Measurements from ENCODE around the gene PRSS16. TPM values are rescaled to one million over a fixed set of nuclear protein-coding genes. Genes with fewer than 3 reads are reported as not detected.
"Not testable (repeated sequence)": the region's sequence is repeated elsewhere in the genome, so short reads cannot be mapped to it uniquely, and the experiment has no call there.

Gene PRSS16
- polyA plus RNA-seq, 2 donors: 3.6 to 8.9 TPM

DNA sequence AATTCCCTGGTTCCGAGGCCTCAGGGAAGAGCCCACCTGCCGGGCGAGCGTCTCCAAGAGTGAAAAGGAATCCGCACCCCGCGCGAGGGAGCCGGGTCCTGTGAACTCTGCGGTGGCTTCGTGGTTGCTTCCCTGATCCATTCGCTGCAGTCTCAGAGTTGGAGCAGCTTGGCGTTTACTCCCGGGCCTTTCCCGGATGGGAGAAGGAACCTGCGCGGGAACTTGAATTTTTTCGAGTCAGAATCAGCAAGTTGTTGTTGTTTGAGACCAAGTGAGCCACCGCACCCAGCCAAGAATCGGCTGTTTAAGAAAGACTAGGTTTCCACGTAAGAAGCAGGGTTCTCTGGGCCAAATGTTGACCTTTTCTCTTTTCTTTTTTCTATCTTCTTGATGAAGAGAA, 12.9 kb downstream of the PRSS16 start:
- Histone ChIP-seq H3K27ac (ENCODE audit: low read depth in 2 of 2, low read length in 1 of 2) (no peak overlapping the region), H3K36me3 (ENCODE audit: control insufficient read depth in 2 of 2, insufficient read depth in 2 of 2, low read length in 1 of 2) (no peaks in the 10 kb centered on the region), H3K9me3 (ENCODE audit: control insufficient read depth in 2 of 2, insufficient read depth in 1 of 2, low read depth in 1 of 2, low read length in 1 of 2) (peaks cover 0 to 2% of the 10 kb centered on the region in 2 donors), H3K4me1 (ENCODE audit: control insufficient read depth in 2 of 2, insufficient read depth in 2 of 2, low read length in 1 of 2) (no peaks in the 10 kb centered on the region), H3K27me3 (ENCODE audit: control insufficient read depth in 1 of 2, insufficient read depth in 2 of 2, low read length in 2 of 2) (no peaks in the 10 kb centered on the region), H3K4me3 (ENCODE audit: low read depth in 1 of 2, low read length in 2 of 2) (no peak overlapping the region)
- 16 to 20% methylated on average over 21 of the region's 21 CpGs for WGBS, 2 donors

DNA sequence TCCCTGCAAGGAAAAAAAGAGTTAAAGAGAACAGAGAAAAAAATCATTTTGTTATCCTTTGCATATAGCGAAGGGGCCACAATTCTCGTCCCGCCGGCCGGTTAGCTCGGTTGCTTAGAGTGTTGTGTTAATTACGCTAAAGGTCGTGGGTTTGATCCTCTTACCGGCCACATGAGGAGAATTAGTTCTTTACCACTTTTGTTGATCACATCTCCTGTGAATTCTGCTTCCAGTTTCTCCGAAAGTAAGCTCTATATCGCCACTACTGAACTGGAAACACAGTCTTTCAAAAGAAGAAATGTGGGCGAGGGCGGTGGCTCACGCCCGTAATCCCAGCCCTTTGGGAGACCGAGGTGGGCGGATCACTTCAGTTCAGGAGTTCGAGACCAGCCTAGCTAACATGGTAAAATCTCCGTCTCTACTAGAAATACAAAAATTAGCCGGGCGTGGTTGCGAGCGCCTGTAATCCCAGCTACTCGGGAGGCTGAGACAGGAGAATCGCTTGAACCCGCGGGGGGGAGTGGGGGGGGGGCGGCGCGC, 13.4 kb downstream of the PRSS16 start:
- no peaks in the 10 kb centered on the region for H3K36me3 ChIP-seq (ENCODE audit: control insufficient read depth in 2 of 2, insufficient read depth in 2 of 2, low read length in 1 of 2)
- H3K27ac ChIP-seq (ENCODE audit: low read depth in 2 of 2, low read length in 1 of 2): no peak overlapping the region
- no peak overlapping the region for H3K4me3 ChIP-seq (ENCODE audit: low read depth in 1 of 2, low read length in 2 of 2)
- H3K27me3 ChIP-seq (ENCODE audit: control insufficient read depth in 1 of 2, insufficient read depth in 2 of 2, low read length in 2 of 2): no peaks in the 10 kb centered on the region
- WGBS, 2 donors: 12 to 13% methylated on average over 29 to 30 of the region's 30 CpGs
- no peaks in the 10 kb centered on the region for H3K4me1 ChIP-seq (ENCODE audit: control insufficient read depth in 2 of 2, insufficient read depth in 2 of 2, low read length in 1 of 2)
- peaks cover 0 to 2% of the 10 kb centered on the region in 2 donors for H3K9me3 ChIP-seq (ENCODE audit: control insufficient read depth in 2 of 2, insufficient read depth in 1 of 2, low read depth in 1 of 2, low read length in 1 of 2)

DNA sequence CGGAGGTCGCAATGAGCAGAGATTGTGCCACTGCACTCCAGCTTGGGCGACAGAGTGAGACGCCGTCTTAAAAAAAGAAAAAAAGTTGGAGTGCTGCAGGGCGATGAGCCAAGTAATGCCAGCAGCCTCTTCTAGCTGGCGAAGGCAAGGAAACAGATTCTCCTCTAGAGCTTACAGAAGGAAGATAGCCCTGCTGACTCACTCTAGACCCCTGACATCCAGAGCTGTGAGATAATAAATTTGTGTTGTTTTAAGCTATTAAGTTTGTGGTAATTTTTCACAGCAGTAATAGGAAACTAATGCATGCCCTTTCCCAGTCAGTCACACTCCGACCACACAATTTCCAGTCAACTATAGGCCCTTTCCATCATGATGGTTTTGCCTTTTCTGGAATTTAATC, 16.4 kb downstream of the PRSS16 start:
- Histone ChIP-seq H3K9me3 (ENCODE audit: control insufficient read depth in 2 of 2, insufficient read depth in 1 of 2, low read depth in 1 of 2, low read length in 1 of 2) (no peaks in the 10 kb centered on the region), H3K36me3 (ENCODE audit: control insufficient read depth in 2 of 2, insufficient read depth in 2 of 2, low read length in 1 of 2) (no peaks in the 10 kb centered on the region), H3K4me3 (ENCODE audit: low read depth in 1 of 2, low read length in 2 of 2) (no peak overlapping the region), H3K4me1 (ENCODE audit: control insufficient read depth in 2 of 2, insufficient read depth in 2 of 2, low read length in 1 of 2) (no peaks in the 10 kb centered on the region), H3K27me3 (ENCODE audit: control insufficient read depth in 1 of 2, insufficient read depth in 2 of 2, low read length in 2 of 2) (peaks cover 0 to 9% of the 10 kb centered on the region in 2 donors), H3K27ac (ENCODE audit: low read depth in 2 of 2, low read length in 1 of 2) (no peak overlapping the region)
- WGBS, 2 donors: 74 to 81% methylated on average over 8 of the region's 8 CpGs

DNA sequence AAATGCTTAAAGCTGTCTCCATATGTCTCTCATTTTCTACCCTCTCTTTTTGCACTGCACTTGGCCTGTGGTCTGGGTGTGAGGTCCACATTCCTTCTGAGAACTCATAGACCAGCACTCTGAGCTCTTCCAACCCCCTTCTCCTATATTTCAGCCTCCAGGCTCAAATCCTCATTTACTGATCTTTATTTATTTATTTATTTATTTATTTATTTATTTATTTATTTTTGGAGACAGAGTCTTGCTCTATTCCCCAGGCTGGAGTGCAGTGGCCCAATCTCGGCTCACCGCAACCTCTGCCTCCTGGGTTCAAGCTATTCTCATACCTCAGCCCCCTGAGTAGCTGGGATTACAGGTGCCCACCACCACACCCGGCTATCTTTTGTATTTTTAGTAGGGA, 19.5 kb downstream of the PRSS16 start:
- 87 to 92% methylated on average over 3 of the region's 3 CpGs for WGBS, 2 donors
- H3K9me3 ChIP-seq (ENCODE audit: control insufficient read depth in 2 of 2, insufficient read depth in 1 of 2, low read depth in 1 of 2, low read length in 1 of 2); H3K4me1 ChIP-seq (ENCODE audit: control insufficient read depth in 2 of 2, insufficient read depth in 2 of 2, low read length in 1 of 2); H3K36me3 ChIP-seq (ENCODE audit: control insufficient read depth in 2 of 2, insufficient read depth in 2 of 2, low read length in 1 of 2); H3K27ac ChIP-seq (ENCODE audit: low read depth in 2 of 2, low read length in 1 of 2); H3K27me3 ChIP-seq (ENCODE audit: control insufficient read depth in 1 of 2, insufficient read depth in 2 of 2, low read length in 2 of 2); H3K4me3 ChIP-seq (ENCODE audit: low read depth in 1 of 2, low read length in 2 of 2): not testable (repeated sequence)

DNA sequence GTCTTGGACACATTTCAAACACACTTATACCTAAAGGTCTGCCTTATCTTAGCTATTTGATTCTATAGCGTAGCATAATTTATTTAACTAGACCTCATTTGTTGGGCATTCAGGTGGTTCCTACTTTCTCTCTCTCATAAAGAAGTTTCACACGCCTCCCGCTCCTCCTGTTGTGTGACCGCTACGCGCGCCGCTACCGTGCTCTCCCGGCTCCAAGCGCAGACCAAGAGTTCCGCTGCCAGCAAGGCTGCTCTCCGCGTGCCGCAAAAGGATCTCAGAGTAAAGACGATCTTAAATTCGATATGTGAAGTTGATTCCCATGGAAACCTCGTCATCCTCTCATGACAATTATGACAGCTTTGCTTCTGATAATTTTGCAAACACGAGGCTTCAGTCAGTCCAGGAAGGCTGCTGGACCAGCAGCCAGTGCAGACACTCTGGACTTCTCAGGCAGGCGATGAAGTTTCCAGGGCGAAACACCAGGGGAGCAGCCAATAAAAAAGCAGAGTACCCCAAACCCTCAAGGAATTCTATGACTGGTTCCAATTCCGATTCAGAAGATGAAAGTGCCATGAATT, 20.4 kb downstream of the PRSS16 start:
- Histone ChIP-seq H3K27me3 (ENCODE audit: control insufficient read depth in 1 of 2, insufficient read depth in 2 of 2, low read length in 2 of 2) (peaks cover 0 to 14% of the 10 kb centered on the region in 2 donors), H3K4me3 (ENCODE audit: low read depth in 1 of 2, low read length in 2 of 2) (no peak overlapping the region), H3K9me3 (ENCODE audit: control insufficient read depth in 2 of 2, insufficient read depth in 1 of 2, low read depth in 1 of 2, low read length in 1 of 2) (peaks cover 0 to 3% of the 10 kb centered on the region in 2 donors), H3K4me1 (ENCODE audit: control insufficient read depth in 2 of 2, insufficient read depth in 2 of 2, low read length in 1 of 2) (no peaks in the 10 kb centered on the region), H3K36me3 (ENCODE audit: control insufficient read depth in 2 of 2, insufficient read depth in 2 of 2, low read length in 1 of 2) (no peaks in the 10 kb centered on the region), H3K27ac (ENCODE audit: low read depth in 2 of 2, low read length in 1 of 2) (no peak overlapping the region)
- WGBS, 2 donors: 14 to 21% methylated on average over 22 of the region's 22 CpGs

DNA sequence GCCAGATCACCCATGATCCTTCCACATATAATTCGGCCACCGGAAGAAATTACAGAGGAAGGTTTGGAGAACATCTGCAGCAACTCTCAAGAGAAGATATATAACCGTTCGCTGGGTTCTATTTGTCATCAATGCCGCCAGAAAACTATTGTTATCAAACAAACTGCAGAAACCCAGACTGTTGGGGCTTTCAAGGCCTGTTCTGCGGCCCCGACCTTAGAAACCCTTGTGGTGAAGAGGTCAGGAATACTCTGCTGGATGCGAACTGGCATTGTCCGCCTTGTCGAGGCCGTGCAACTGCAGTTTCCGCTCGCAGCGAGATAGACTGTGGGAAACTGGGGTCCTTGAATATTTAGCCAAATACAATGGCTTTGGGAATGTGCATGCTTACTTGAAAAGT, 21.3 kb downstream of the PRSS16 start:
- no peak overlapping the region for H3K27ac ChIP-seq (ENCODE audit: low read depth in 2 of 2, low read length in 1 of 2)
- 73 to 79% methylated on average over 14 of the region's 14 CpGs for WGBS, 2 donors
- H3K36me3 ChIP-seq (ENCODE audit: control insufficient read depth in 2 of 2, insufficient read depth in 2 of 2, low read length in 1 of 2): no peaks in the 10 kb centered on the region
- H3K9me3 ChIP-seq (ENCODE audit: control insufficient read depth in 2 of 2, insufficient read depth in 1 of 2, low read depth in 1 of 2, low read length in 1 of 2): peaks cover 0 to 3% of the 10 kb centered on the region in 2 donors
- no peaks in the 10 kb centered on the region for H3K4me1 ChIP-seq (ENCODE audit: control insufficient read depth in 2 of 2, insufficient read depth in 2 of 2, low read length in 1 of 2)
- no peak overlapping the region for H3K4me3 ChIP-seq (ENCODE audit: low read depth in 1 of 2, low read length in 2 of 2)
- H3K27me3 ChIP-seq (ENCODE audit: control insufficient read depth in 1 of 2, insufficient read depth in 2 of 2, low read length in 2 of 2): peaks cover 0 to 15% of the 10 kb centered on the region in 2 donors

DNA sequence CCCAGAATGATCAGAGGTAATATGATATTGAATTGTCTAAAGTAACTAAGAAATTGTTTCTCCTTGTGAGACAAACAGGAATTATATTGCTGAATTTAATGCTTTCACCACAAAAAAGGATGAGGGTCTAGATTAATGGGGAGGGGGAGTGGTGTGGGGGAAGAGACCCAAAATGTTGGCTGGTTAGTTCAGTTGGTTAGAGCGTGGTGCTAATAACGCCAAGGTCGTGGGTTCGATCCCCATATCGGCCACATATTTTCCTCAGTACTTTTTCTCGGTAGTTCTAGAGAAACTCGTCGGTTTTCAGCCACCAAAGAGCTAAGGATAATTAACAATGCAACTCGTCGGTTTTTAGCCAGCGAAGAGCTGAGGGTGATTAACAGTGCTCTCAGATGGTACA, 26.3 kb downstream of the PRSS16 start:
- H3K27me3 ChIP-seq (ENCODE audit: control insufficient read depth in 1 of 2, insufficient read depth in 2 of 2, low read length in 2 of 2): peaks cover 4 to 7% of the 10 kb centered on the region in 2 donors
- H3K36me3 ChIP-seq (ENCODE audit: control insufficient read depth in 2 of 2, insufficient read depth in 2 of 2, low read length in 1 of 2): no peaks in the 10 kb centered on the region
- 67 to 70% methylated on average over 11 of the region's 11 CpGs for WGBS, 2 donors
- H3K9me3 ChIP-seq (ENCODE audit: control insufficient read depth in 2 of 2, insufficient read depth in 1 of 2, low read depth in 1 of 2, low read length in 1 of 2): peaks cover 2 to 3% of the 10 kb centered on the region in 2 donors
- H3K27ac ChIP-seq (ENCODE audit: low read depth in 2 of 2, low read length in 1 of 2): no peak overlapping the region
- H3K4me3 ChIP-seq (ENCODE audit: low read depth in 1 of 2, low read length in 2 of 2): no peak overlapping the region
- H3K4me1 ChIP-seq (ENCODE audit: control insufficient read depth in 2 of 2, insufficient read depth in 2 of 2, low read length in 1 of 2): no peaks in the 10 kb centered on the region

DNA sequence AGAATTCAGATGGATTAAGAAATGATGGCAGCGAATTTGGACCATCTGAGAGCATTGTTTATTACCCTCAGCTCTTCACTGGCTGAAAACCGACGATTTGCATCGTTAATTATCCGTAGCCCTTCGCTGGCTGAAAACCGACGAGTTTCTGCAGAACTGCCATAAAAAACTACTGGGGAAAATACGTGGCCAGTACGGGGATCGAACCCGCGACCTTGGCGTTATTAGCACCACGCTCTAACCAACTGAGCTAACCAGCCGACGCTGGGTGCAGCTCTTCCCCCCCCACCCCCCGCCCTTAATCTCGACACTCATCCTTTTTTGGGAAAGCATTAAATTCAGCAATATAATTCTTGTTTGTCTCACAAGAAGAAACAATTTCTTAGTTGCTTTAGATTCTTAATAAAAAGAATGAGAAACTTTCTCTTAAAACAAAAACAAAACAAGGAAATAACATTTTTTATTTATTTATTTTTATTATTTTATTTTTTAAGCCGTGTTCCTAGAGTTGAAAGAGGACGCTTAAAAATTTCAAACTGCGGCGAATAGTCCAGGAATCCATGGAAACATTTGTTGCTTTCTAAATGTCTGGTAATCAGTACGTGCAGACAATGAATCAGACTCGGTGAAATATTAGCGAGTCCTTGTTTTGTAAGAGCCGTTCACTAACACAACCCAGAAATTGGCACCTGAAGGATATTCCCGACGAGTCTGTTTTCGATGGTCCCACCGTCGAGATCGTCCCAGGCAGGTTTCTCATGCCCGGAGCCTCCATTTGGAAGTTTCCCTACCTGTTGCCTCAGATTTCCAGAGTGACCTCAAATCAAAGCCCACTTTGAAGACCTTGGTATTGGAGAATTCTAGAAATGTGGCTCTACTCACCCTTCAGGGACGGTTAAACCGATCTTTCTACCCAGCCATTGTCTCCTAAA, 27.8 kb downstream of the PRSS16 start:
- H3K4me1 ChIP-seq (ENCODE audit: control insufficient read depth in 2 of 2, insufficient read depth in 2 of 2, low read length in 1 of 2): no peaks in the 10 kb centered on the region
- no peaks in the 10 kb centered on the region for H3K36me3 ChIP-seq (ENCODE audit: control insufficient read depth in 2 of 2, insufficient read depth in 2 of 2, low read length in 1 of 2)
- 22 to 28% methylated on average over 36 of the region's 36 CpGs for WGBS, 2 donors
- no peak overlapping the region for H3K27ac ChIP-seq (ENCODE audit: low read depth in 2 of 2, low read length in 1 of 2)
- H3K27me3 ChIP-seq (ENCODE audit: control insufficient read depth in 1 of 2, insufficient read depth in 2 of 2, low read length in 2 of 2): peaks cover 4 to 7% of the 10 kb centered on the region in 2 donors
- H3K9me3 ChIP-seq (ENCODE audit: control insufficient read depth in 2 of 2, insufficient read depth in 1 of 2, low read depth in 1 of 2, low read length in 1 of 2): peaks cover 2 to 3% of the 10 kb centered on the region in 2 donors
- H3K4me3 ChIP-seq (ENCODE audit: low read depth in 1 of 2, low read length in 2 of 2): no peak overlapping the region

DNA sequence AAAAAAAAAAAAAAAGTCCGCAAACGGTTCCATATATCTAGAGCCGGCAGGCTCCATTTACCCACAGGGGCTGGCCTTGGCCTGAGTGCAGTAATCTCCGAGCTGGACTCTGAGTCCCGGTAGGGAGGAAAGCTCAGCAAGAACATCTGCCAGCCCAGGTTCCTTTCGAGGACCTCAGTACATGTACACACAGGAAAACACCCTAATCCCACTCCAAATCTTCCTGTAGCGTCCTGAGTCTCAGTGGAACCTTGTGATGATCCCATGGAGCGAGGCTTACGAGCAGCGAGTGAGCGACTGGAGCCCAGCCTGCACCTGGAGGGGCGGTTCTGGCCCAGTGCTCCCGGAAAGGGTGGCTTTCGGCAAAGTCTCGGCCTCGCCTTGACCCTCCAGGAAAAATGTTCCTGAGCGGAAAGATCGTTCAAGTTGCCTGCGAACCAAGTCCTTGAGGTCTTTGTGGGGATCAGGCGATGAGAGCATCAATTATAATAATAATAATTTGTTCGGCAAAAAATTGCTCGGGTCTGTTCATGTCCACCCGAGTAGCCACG, 32.1 kb downstream of the PRSS16 start:
- Histone ChIP-seq H3K27me3 (ENCODE audit: control insufficient read depth in 1 of 2, insufficient read depth in 2 of 2, low read length in 2 of 2) (peaks cover 4 to 18% of the 10 kb centered on the region in 2 donors), H3K36me3 (ENCODE audit: control insufficient read depth in 2 of 2, insufficient read depth in 2 of 2, low read length in 1 of 2) (no peaks in the 10 kb centered on the region), H3K4me3 (ENCODE audit: low read depth in 1 of 2, low read length in 2 of 2) (peak overlapping the region in 1 of 2 donors; percentile 16), H3K27ac (ENCODE audit: low read depth in 2 of 2, low read length in 1 of 2) (no peak overlapping the region), H3K4me1 (ENCODE audit: control insufficient read depth in 2 of 2, insufficient read depth in 2 of 2, low read length in 1 of 2) (no peaks in the 10 kb centered on the region), H3K9me3 (ENCODE audit: control insufficient read depth in 2 of 2, insufficient read depth in 1 of 2, low read depth in 1 of 2, low read length in 1 of 2) (peaks cover 2 to 12% of the 10 kb centered on the region in 2 donors)
- WGBS, 2 donors: 6 to 10% methylated on average over 24 of the region's 24 CpGs

All from esophagus (tissue), 2 donors.